ENCODE data around the gene ASIC3. TPM values are rescaled to one million over a fixed set of nuclear protein-coding genes. Genes with fewer than 3 reads are reported as not detected.
"Not testable (repeated sequence)": the region's sequence is repeated elsewhere in the genome, so short reads cannot be mapped to it uniquely, and the experiment has no call there.

Gene ASIC3
- total RNA-seq, 3 donors from 2014 or later, result 1.2 to 6.5 (median 3.4) TPM

GRCh38 chr7:151008511-151009323 lies 39.6 kb upstream of the ASIC3 start:
- ATAC-seq (peak; percentile 74), DNase-seq (peak; percentile 53 to 86 (median 81))
- Histone ChIP-seq H3K9me3 (no peaks in the 10 kb centered on the region), H3K4me1 (ENCODE audit: low read depth) (peaks cover 10% of the 10 kb centered on the region), H3K4me3 (no peak overlapping the region), H3K36me3 (ENCODE audit: low read depth) (no peaks in the 10 kb centered on the region)
- peak; percentile 62 for TF ChIP-seq CTCF (IDR thresholded peaks at IDR 0.05)
- intact Hi-C loops (cut with DNase I, micrococcal nuclease), result no loop called here

GRCh38 chr7:151009327-151010036 lies 38.8 kb upstream of the ASIC3 start:
- no peak for DNase-seq
- Histone ChIP-seq H3K9me3 (no peaks in the 10 kb centered on the region), H3K4me3 (no peak overlapping the region), H3K36me3 (ENCODE audit: low read depth) (no peaks in the 10 kb centered on the region), H3K4me1 (ENCODE audit: low read depth) (peaks cover 10% of the 10 kb centered on the region)
- TF ChIP-seq CTCF (IDR thresholded peaks at IDR 0.05), result no peak
- intact Hi-C loops (cut with DNase I, micrococcal nuclease), result no loop called here
- no peak for ATAC-seq

GRCh38 chr7:151010037-151010306 lies 38.4 kb upstream of the ASIC3 start:
- H3K36me3 ChIP-seq (ENCODE audit: low read depth), result no peaks in the 10 kb centered on the region
- no peak for ATAC-seq
- intact Hi-C loops (cut with DNase I, micrococcal nuclease), result no loop called here
- peaks cover 10% of the 10 kb centered on the region for H3K4me1 ChIP-seq (ENCODE audit: low read depth)
- DNase-seq, result no peak
- H3K9me3 ChIP-seq, result no peaks in the 10 kb centered on the region
- no peak for TF ChIP-seq CTCF (IDR thresholded peaks at IDR 0.05)
- H3K4me3 ChIP-seq, result no peak overlapping the region

- DNase-seq (no peak), ATAC-seq (no peak)
- H3K4me1 ChIP-seq (ENCODE audit: low read depth), result peaks cover 10% of the 10 kb centered on the region
- H3K9me3 ChIP-seq, result no peaks in the 10 kb centered on the region
- H3K4me3 ChIP-seq, result no peak overlapping the region
- intact Hi-C loops (cut with DNase I, micrococcal nuclease), result no loop called here
- H3K36me3 ChIP-seq (ENCODE audit: low read depth), result no peaks in the 10 kb centered on the region
- no peak for TF ChIP-seq CTCF (IDR thresholded peaks at IDR 0.05)
Measured at GRCh38 chr7:151010307-151011096, 37.8 kb upstream of the ASIC3 start.

- H3K4me3 ChIP-seq, result no peak overlapping the region
- ATAC-seq (no peak), DNase-seq (no peak)
- no peaks in the 10 kb centered on the region for H3K9me3 ChIP-seq
- peaks cover 10% of the 10 kb centered on the region for H3K4me1 ChIP-seq (ENCODE audit: low read depth)
- intact Hi-C loops (cut with DNase I, micrococcal nuclease), result no loop called here
- no peaks in the 10 kb centered on the region for H3K36me3 ChIP-seq (ENCODE audit: low read depth)
- no peak for TF ChIP-seq CTCF (IDR thresholded peaks at IDR 0.05)
Measured at GRCh38 chr7:151011097-151011409, 37.3 kb upstream of the ASIC3 start.

GRCh38 chr7:151011616-151012015 lies 36.7 kb upstream of the ASIC3 start:
- H3K9me3 ChIP-seq; intact Hi-C loops (cut with DNase I, micrococcal nuclease); H3K36me3 ChIP-seq (ENCODE audit: low read depth); ATAC-seq; DNase-seq; H3K4me3 ChIP-seq: not testable (repeated sequence)
- peaks cover 10% of the 10 kb centered on the region for H3K4me1 ChIP-seq (ENCODE audit: low read depth)

Data from mucosa of descending colon (tissue), 3 donors.